GM18907 (cell line): ENCODE data around the gene RPL37.
A peak's percentile ranks its signal among the peaks of the same experiment; 100 is the strongest.
"Not testable (repeated sequence)": the region's sequence is repeated elsewhere in the genome, so short reads cannot be mapped to it uniquely, and the experiment has no call there.

Experiments used
- ATAC-seq: cut with Tn5 transposase; IDR thresholded peaks from one replicate; pipeline ENCODE4 v1.9.1; 2021; ENCODE audit warnings: mild to moderate bottlenecking, moderate library complexity; ENCODE audit not compliant: unreplicated experiment

The RPL37 gene

GRCh38 chr5:40834391-40834848 is 602 bp downstream of the RPL37 start:
- ATAC-seq = no peak

DNA sequence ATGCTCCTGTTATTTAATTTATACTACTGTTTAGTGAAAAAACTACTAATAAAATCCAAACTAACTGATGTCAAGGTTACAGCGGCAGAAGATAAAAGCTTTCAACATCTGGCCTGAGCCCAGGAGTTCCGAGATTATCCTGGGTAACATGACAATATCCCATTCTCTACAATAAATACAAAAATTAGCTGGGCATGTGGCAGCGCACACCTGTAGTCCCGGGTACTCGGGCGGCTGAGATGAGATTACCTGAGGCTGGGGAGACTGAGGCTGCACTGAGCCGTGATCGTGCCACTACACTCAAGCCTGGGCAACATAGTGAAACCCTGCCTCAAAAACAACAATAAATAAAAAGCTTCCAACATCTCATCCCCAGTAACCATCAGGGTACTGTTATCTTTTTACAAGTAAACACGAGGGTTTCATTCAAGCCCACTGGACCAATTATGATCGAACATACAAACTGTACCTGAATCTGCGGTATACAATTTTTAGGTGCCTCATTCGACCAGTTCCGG is 1.3 kb downstream of the RPL37 start:
- ATAC-seq = no peak

GRCh38 chr5:40832345-40832744 is 2.7 kb downstream of the RPL37 start:
- no peak for ATAC-seq

GRCh38 chr5:40831346-40832210 is 3.4 kb downstream of the RPL37 start:
- ATAC-seq = peak; percentile 25

DNA sequence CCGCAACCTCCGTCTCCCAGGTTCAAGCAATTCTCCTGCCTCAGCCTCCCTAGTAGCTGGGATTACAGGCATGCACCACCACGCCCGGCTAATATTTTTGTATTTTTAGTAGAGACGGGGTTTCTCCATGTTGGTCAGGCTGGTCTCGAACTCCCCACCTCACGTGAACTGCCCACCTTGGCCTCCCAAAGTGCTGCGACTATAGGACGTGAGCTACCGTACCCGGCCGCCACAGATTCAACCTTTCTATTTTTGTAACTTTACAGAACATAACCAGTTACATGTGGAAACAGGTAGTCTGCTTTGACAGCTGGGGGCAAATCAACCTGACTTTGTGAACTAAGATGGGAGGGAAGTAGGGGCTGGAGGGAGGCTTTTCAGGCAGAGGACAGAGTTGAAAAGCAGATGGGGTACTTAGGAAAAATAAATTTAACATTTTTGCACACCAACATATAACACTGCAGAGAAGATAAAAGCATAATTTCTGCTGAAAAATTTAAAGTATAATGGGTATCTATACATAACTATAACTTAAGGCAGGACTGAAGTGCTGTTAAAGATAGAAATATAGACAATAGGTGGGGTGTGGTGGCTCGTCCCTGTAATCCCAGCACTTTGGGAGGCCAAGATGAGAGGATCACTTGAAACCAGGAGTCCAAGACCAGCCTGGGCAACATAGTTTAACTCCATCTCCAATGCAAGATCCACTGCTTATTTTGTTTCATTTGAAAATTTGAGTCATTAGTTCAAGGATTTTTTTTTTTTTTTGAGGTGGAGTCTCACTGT is 5.1 kb downstream of the RPL37 start:
- ATAC-seq = no peak

DNA sequence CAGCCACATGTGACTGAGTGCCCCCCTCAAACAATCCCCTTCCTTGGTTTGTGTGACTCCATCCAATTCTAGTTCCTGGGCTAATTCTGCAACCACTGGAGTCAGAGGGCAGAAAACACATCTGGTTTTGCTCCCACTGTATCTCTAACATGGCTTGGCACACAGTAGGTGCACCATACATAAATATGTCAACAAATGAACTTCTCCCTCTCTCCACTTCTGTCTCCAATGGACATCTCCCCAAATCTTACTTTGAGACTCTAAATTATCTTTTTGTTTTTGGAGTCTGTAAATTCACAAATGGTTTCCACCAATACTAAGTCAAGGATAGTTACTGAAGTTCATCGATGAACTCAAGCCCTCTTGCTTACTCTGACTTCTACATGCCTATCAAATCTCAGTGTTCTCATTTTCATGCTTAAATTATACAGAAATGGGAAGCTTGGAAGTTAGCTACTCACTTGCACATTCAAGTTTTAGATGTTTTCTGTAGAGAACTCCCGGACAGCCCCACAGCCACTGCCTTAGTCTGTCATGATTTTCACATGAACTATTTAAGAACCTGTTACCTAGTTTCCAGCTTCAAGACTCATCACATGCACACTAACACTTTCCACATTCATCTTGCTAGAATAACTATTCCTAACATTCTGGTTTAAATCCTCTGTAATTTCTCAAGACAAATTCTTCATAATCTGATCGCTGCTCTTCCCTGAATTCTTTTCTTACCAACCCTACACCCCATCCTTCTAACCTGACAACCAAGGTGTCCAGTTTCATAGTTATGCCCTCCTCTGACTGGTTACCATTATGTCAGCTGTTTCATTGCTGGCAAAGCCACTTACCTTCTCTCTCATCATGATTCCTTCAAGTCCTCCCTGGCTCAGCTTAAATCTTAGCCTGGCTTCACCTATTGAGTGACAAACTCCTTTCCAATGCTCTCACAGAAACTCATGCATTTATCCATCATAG is 6.0 kb downstream of the RPL37 start:
- ATAC-seq = no peak

DNA sequence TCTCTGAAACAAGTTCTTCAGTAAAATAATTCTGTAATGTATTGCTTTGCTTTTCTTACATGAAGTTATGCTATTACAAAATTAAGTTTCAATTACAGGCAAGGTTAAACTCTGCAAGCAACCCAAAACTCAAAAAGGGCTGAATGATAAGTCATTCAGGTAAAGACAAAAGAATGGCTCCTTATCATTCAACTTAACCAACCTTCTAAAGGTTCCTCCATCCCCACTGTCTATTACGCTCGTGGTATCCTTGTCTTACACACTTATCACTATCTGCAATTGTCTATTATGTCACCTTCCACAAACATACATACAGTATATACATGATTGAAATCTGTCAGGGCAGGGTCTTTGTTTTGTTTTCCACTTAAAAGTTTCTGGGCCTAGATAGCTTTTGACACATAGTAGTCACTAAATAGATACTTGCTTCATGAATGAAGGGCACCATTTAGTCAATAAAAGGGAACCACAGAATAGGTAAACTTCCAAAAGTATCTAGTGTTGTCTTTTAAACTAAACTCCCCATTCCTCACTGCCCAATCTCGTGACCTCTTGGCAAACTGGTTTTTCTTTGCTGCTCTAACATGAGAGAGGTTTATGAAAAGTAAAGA is 6.9 kb downstream of the RPL37 start:
- no peak for ATAC-seq

DNA sequence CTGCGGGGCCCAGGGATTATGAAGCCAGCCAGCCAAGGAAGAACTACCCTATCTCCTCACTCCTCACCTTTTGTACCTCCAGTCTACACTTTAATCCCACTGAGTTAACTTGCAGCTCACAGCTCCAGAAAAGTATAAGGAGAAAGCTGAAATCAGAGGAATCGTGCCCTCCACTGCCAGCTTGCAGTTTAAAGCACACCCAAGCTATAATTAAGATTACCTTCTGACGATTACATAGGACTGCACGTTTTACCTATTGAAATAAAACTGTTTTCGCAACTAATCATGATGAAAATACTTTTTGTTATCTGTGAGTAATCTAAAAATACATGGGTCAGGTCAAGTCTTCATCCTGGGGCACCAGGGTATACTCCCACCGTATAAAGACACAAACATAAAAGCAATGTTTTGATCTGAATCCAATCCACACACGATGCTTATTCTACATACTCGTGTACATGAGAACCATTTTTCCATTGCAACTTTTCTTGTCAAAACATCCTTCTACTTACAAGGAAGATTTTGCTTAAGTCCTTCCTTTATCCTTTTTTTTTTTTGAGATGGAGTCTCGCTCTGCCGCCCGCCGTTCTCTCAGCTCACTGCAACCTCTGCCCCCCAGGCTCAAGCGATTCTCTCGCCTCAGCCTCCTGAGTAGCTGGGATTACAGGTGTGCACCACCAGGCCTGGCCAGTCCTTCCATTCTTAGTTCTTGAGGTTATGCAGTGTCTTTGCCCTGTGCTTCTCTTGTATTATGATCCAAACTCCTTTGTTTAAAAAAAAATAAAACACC is 7.6 kb downstream of the RPL37 start:
- ATAC-seq = no peak

DNA sequence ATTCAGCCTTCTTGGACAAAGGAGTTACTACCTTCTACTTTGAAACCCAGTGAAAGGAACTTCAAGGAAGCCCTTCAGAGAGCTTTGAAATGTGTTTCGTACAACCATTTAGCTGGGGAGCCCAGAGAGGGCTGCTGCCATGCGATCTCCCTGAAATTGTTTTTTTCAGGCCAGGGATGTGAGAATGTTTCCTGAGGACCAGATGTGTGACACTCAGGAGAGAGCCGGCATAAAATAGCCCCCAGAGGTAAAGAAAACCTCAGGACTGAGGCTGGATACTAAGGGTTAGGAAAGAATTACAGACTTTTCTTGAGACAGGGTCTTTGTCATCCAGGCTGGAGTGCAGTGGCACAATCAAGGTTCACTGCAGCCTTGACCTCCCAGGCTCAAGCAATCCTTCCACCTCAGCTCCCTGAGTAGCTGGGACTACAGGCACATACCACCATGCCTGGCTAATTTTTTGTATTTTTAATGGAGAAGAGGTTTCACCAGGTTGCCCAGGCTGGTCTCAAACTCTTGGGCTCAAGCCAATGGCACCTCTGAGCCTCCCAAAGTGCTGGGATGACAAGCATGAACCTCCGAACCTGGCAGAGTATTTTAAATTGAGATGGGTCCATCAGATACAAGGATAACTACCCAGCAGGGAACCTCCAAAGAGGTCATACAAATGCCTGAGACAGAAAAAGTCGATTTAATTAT is 8.4 kb downstream of the RPL37 start:
- no peak for ATAC-seq

GRCh38 chr5:40825461-40826043 is 9.5 kb downstream of the RPL37 start:
- not testable (repeated sequence) for ATAC-seq

DNA sequence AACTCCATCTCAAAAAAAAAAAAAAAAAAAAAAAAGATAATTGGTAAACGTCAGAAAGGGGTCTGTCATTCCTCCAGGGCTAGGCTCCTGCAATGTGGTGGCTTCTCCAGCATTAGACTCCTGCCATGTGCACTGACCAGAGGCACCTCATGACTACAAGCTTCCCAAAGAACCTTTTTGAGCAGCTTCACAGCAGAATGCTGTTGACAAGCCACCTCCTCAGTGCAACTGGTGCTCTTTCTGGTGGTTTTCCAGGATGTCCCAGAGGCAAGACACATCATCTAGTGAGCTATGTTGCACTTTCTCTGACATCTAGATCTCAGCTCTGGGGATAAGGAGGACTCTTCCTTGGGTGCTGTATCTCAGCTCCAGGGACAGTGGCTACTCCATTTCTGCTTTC is 11.6 kb downstream of the RPL37 start:
- ATAC-seq = no peak

- ATAC-seq = no peak
Observed at GRCh38 chr5:40813698-40814281, 21.2 kb downstream of the RPL37 start.

DNA sequence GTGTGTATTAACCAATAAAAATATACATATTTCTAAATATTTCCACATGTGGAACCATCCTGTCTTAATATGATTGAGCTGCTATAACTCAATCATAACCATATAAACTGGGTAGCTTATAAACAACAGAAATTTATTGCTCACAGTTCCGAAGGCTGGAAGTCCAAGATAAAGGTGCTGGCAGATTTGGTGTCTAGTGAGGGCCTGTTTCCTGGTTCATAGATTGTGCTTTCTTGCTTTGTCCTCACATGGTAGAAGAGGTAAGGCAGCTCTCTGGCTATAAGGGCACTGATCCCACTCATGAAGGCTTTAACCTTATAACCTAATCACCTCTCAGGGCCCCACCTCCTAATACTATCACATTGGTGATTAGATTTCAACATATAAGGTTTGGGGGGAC is 22.9 kb downstream of the RPL37 start:
- ATAC-seq = no peak

DNA sequence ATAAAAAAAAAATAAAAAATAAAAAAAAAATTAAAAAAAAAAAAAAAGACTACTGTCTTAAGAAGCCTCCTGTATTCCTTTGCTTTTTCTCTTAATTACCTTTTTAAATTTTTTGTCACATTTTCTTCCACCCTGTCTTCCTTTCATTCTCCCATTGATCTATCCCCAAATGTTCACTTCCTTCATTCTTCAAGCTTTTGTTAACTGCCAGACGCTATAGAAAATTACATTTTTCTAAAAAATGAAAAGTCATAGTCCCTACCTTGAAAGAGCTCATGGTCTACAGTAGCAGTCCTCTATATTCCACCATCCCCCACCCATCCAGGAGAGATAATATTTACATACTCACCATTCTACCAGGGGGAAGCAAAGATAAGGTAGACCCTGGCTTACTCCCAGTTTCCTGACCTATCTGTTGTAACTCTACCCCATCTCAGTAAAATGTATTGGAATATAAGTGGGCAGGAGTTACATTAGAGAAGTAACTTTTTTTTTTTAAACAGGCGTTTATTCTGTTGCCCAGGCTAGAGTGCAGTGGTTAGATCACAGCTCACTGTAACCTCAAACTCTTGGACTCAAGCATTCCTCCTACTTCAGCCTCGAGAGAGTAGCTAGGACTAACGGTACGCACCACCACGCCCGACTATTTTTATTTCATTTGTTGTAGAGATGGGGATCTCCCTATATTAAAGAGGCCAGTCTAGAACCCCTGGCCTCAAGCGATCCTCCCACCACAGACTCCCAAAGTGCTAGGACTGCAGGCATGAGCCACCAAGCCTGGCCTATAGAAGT is 33.1 kb downstream of the RPL37 start:
- no peak for ATAC-seq

DNA sequence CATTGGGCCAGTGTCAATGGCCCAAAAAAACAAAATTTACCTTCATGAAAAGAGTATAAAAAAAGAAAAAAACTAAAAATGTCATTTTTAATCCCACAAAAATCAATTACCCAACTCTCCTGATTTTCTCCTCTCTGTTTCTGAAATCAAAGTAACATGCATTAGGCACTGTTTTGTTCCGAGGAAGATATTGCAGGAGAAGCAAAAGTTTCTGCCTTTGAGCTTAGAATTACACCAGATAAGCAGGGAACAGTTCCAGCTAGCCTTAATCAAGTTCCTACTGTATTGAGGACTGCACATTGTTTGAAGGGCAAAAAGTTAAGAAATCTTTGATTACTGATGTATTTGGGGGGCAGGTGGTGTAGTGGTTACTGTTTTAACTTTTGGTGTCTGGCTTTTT is 35.8 kb downstream of the RPL37 start:
- no peak for ATAC-seq

- no peak for ATAC-seq
Observed at GRCh38 chr5:40798801-40799210, 36.2 kb downstream of the RPL37 start.
